Thoracic aorta (tissue), 2 donors: ENCODE results near the gene LRRC70. TPM values are rescaled to one million over a fixed set of nuclear protein-coding genes. Genes with fewer than 3 reads are reported as not detected.
"Not testable (repeated sequence)": the region's sequence is repeated elsewhere in the genome, so short reads cannot be mapped to it uniquely, and the experiment has no call there.

Source experiments
- ATAC-seq: fragments of 150-250 bp; one replicate; pipeline ENCODE4 v1.8.0; 2017; ENCODE audit warnings: low read depth; ENCODE audit not compliant: insufficient number of reproducible peaks, low FRiP score
- DNase-seq: peaks from one replicate; pipeline ENCODE4 v3.0.0-alpha.2; 2020; ENCODE audit warnings: low spot score
- H3K27ac ChIP-seq, 2 donors: fragments of 200-600 bp; sonication (generic); 1 replicate in 1 of 2; 2 replicates in 1 of 2; pipeline ENCODE4 v1.5.1; 2016; ENCODE audit warnings: mild to moderate bottlenecking in 2 of 2, moderate library complexity in 2 of 2
- H3K27me3 ChIP-seq: fragments of 200-600 bp; sonication (generic); replicated peaks from 2 replicates; pipeline ENCODE4 v1.6.0; 2016; ENCODE audit warnings: mild to moderate bottlenecking; ENCODE audit not compliant: insufficient read depth
- H3K36me3 ChIP-seq: fragments of 200-600 bp; sonication (generic); one replicate; pipeline ENCODE4 v1.5.1; 2016
- H3K4me1 ChIP-seq, 2 donors: fragments of 200-600 bp; sonication (generic); 1 replicate in 1 of 2; 2 replicates in 1 of 2; pipeline versions ENCODE4 v1.5.1 to v1.6.0; 2016; ENCODE audit warnings: low read depth in 2 of 2, mild to moderate bottlenecking in 1 of 2; ENCODE audit not compliant: control insufficient read depth in 1 of 2
- H3K4me3 ChIP-seq: fragments of 200-600 bp; sonication (generic); 2 replicates; pipeline ENCODE4 v1.5.1; 2016; ENCODE audit warnings: mild to moderate bottlenecking
- H3K9me3 ChIP-seq: fragments of 200-600 bp; sonication (generic); 2 replicates; pipeline ENCODE4 v1.5.1; 2016
- CTCF ChIP-seq: fragments of 200-600 bp; sonication (generic); IDR thresholded peaks from one replicate; pipeline ENCODE4 v1.5.1; 2019; ENCODE audit warnings: antibody characterized with exemption
- total RNA-seq, 2 donors: library from RNA; depleted of rRNA; stranded (reverse); fragments of >200 nt; gene quantifications; one replicate each; pipeline versions ENCODE4 v1.1.0 to v1.2.3, GENCODE V29; 2016

LRRC70 gene
- total RNA-seq, 2 donors from 2014 or later = 3.6 to 4.2 TPM

DNA sequence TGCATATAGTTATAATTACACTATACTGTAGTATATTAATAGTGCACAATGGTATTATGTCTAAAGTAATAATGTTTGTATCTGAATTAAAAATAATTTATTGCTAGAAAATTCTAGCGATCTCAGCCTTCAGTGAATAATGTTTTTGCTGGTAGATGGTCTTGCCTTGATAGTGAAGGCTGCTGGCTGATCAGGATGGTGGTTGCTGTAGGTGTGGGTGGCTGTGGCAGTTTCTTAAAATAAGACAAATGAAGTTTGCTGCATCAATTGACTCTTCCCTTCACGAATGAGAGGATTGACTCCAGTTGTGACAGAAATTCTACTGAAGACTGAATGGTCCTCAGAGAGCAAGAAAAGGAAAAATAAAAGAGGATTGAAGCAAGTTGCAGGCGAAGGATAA is 19.7 kb upstream of the LRRC70 start:
- TF ChIP-seq CTCF = no peak
- Histone ChIP-seq H3K27me3 (no peaks in the 10 kb centered on the region), H3K9me3 (no peaks in the 10 kb centered on the region), H3K36me3 (peaks cover 6% of the 10 kb centered on the region), H3K4me1 (no peaks in the 10 kb centered on the region), H3K4me3 (no peak overlapping the region), H3K27ac (no peak overlapping the region)
- DNase-seq = no peak
- ATAC-seq = no peak

- Histone ChIP-seq H3K27me3 (no peaks in the 10 kb centered on the region), H3K4me3 (no peak overlapping the region), H3K27ac (no peak overlapping the region), H3K4me1 (no peaks in the 10 kb centered on the region), H3K36me3 (peaks cover 6% of the 10 kb centered on the region), H3K9me3 (no peaks in the 10 kb centered on the region)
- no peak for TF ChIP-seq CTCF
- no peak for DNase-seq
- ATAC-seq = no peak
These were observed 17.8 kb upstream of the LRRC70 start for GRCh38 chr5:62560786-62561185.

DNA sequence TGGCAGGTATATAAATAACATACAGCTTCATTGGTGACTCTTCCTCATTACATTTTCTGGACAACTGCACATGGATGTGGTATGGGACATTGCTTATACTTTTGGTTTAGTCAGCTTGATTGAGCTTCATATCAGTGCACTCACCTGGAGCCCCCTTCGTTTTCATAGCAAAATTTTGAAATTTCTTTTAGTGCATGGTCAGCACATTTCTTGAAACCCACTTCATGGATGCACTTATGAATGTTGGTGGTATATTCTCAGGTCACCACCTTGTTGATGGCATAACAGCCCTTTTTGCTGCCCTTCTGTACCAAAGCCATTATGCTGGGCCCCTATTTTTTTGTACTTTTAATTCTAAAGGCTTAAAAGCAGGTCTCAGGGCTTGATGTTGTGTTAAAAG is 16.7 kb upstream of the LRRC70 start:
- peaks cover 6% of the 10 kb centered on the region for H3K36me3 ChIP-seq
- ATAC-seq = no peak
- H3K4me3 ChIP-seq = no peak overlapping the region
- H3K27me3 ChIP-seq = no peaks in the 10 kb centered on the region
- H3K4me1 ChIP-seq = no peaks in the 10 kb centered on the region
- DNase-seq = no peak
- no peak overlapping the region for H3K27ac ChIP-seq
- no peak for TF ChIP-seq CTCF
- no peaks in the 10 kb centered on the region for H3K9me3 ChIP-seq

DNA sequence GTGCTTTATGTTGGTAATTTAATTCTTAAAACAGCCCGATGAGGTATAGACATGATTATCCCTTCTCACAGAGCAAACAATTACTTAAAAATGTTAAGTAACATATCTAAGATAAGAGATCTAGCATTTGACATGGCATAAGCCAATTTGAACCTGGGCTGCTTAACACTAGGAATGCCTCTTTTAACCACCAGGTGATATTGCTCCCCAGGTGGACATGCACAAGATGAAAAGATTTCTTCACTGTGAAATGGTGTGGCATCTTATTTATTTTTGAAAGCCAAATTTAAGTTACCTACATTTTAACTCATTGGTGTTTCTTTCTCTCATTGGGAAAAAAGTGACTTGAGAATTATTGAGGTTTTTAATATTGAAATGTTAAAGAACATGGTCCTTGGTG is 15.8 kb upstream of the LRRC70 start:
- Histone ChIP-seq H3K27ac (no peak overlapping the region), H3K9me3 (peaks cover 4% of the 10 kb centered on the region), H3K4me1 (no peaks in the 10 kb centered on the region), H3K4me3 (no peak overlapping the region), H3K36me3 (peaks cover 9% of the 10 kb centered on the region), H3K27me3 (no peaks in the 10 kb centered on the region)
- ATAC-seq (no peak), DNase-seq (no peak)
- TF ChIP-seq CTCF = no peak

DNA sequence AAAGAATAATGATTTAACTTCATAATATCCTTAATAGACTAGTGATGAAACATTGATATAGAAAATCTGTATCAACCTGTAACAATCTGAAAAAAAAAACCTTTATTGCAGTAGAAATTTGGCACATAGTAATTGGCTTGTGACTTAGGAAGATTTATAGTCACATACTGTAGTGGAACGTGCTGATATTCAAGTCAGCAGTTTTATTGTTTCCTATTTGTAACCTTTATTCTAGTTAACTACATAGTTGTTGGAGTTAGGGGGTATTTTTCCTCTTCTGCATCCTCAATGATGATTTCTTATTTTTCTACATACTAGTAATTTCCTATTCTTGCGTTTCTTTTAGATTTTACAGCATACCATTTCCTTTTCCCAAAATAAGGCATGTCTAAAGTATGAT is 14.5 kb upstream of the LRRC70 start:
- Histone ChIP-seq H3K9me3 (peaks cover 6% of the 10 kb centered on the region), H3K4me3 (no peak overlapping the region), H3K27me3 (no peaks in the 10 kb centered on the region), H3K27ac (no peak overlapping the region), H3K4me1 (no peaks in the 10 kb centered on the region), H3K36me3 (peaks cover 10% of the 10 kb centered on the region)
- DNase-seq (no peak), ATAC-seq (no peak)
- TF ChIP-seq CTCF = no peak

GRCh38 chr5:62565740-62566139 is 12.9 kb upstream of the LRRC70 start:
- not testable (repeated sequence) for ATAC-seq, H3K36me3 ChIP-seq, H3K27ac ChIP-seq

More at GRCh38 chr5:62565740-62566139, 12.9 kb upstream of the LRRC70 start:
- H3K9me3 ChIP-seq, H3K4me1 ChIP-seq, DNase-seq, H3K4me3 ChIP-seq, H3K27me3 ChIP-seq: not testable (repeated sequence)
